ENCODE data around the gene SLC22A23.

GRCh38 chr6:3403238-3404173, 53.3 kb downstream of the SLC22A23 start:
- no peak for TF ChIP-seq CTCF (IDR thresholded peaks at IDR 0.05)
- no peak for TF ChIP-seq POLR2A (IDR thresholded peaks at IDR 0.05)
